ENCODE results near the gene MXRA5. TPM values are rescaled to one million over a fixed set of nuclear protein-coding genes. Genes with fewer than 3 reads are reported as not detected.

MXRA5 gene
- total RNA-seq, 4 donors from 2014 or later = 1.3 to 3.9 (median 3.2) TPM

- H3K4me1 ChIP-seq = no peaks in the 10 kb centered on the region
- intact Hi-C loops (cut with DNase I) = no loop called here
- no peak overlapping the region for H3K4me3 ChIP-seq
- no peaks in the 10 kb centered on the region for H3K36me3 ChIP-seq
- 40% methylated on average over 1 of the region's 1 CpG for WGBS
- H3K27ac ChIP-seq (replicated peaks in 1 of 4) = no peak overlapping the region
- no peak for TF ChIP-seq POLR2A (IDR thresholded peaks at IDR 0.05; ENCODE audit: low read depth)
- no peak for TF ChIP-seq POLR2AphosphoS5 (IDR thresholded peaks at IDR 0.05)
- TF ChIP-seq CTCF (IDR thresholded peaks at IDR 0.05) = no peak
- TF ChIP-seq EP300 (IDR thresholded peaks at IDR 0.05) = no peak
- no peak for DNase-seq (ENCODE audit: extremely low spot score)
- no peaks in the 10 kb centered on the region for H3K9me3 ChIP-seq
- H3K27me3 ChIP-seq = no peaks in the 10 kb centered on the region
These were observed 46.8 kb downstream of the MXRA5 start for GRCh38 chrX:3299636-3300035.

GRCh38 chrX:3295731-3296130 is 50.7 kb downstream of the MXRA5 start:
- no peaks in the 10 kb centered on the region for H3K9me3 ChIP-seq
- H3K4me1 ChIP-seq = no peaks in the 10 kb centered on the region
- TF ChIP-seq EP300 (IDR thresholded peaks at IDR 0.05) = no peak
- no peak for TF ChIP-seq POLR2A (IDR thresholded peaks at IDR 0.05; ENCODE audit: low read depth)
- TF ChIP-seq POLR2AphosphoS5 (IDR thresholded peaks at IDR 0.05) = no peak
- TF ChIP-seq CTCF (IDR thresholded peaks at IDR 0.05) = no peak
- intact Hi-C loops (cut with DNase I) = no loop called here
- no peaks in the 10 kb centered on the region for H3K36me3 ChIP-seq
- no peak overlapping the region for H3K27ac ChIP-seq (replicated peaks in 1 of 4)
- 55% methylated on average over 5 of the region's 5 CpGs for WGBS
- H3K4me3 ChIP-seq = no peak overlapping the region
- no peak for DNase-seq (ENCODE audit: extremely low spot score)
- H3K27me3 ChIP-seq = no peaks in the 10 kb centered on the region

- TF ChIP-seq POLR2A (IDR thresholded peaks at IDR 0.05; ENCODE audit: low read depth) (no peak), POLR2AphosphoS5 (IDR thresholded peaks at IDR 0.05) (no peak), EP300 (IDR thresholded peaks at IDR 0.05) (no peak), CTCF (IDR thresholded peaks at IDR 0.05) (no peak)
- H3K4me3 ChIP-seq = no peak overlapping the region
- H3K36me3 ChIP-seq = no peaks in the 10 kb centered on the region
- H3K9me3 ChIP-seq = no peaks in the 10 kb centered on the region
- no peak overlapping the region for H3K27ac ChIP-seq (replicated peaks in 1 of 4)
- no peaks in the 10 kb centered on the region for H3K4me1 ChIP-seq
- H3K27me3 ChIP-seq = no peaks in the 10 kb centered on the region
- WGBS = 57% methylated on average over 2 of the region's 2 CpGs
- intact Hi-C loops (cut with DNase I) = no loop called here
- no peak for DNase-seq (ENCODE audit: extremely low spot score)
These were observed 53.2 kb downstream of the MXRA5 start for GRCh38 chrX:3293251-3293650.

GRCh38 chrX:3290561-3290960 is 55.9 kb downstream of the MXRA5 start:
- H3K4me3 ChIP-seq = no peak overlapping the region
- no peak for TF ChIP-seq CTCF (IDR thresholded peaks at IDR 0.05)
- TF ChIP-seq EP300 (IDR thresholded peaks at IDR 0.05) = no peak
- no peak for TF ChIP-seq POLR2A (IDR thresholded peaks at IDR 0.05; ENCODE audit: low read depth)
- TF ChIP-seq POLR2AphosphoS5 (IDR thresholded peaks at IDR 0.05) = no peak
- 74% methylated on average over 1 of the region's 1 CpG for WGBS

DNA sequence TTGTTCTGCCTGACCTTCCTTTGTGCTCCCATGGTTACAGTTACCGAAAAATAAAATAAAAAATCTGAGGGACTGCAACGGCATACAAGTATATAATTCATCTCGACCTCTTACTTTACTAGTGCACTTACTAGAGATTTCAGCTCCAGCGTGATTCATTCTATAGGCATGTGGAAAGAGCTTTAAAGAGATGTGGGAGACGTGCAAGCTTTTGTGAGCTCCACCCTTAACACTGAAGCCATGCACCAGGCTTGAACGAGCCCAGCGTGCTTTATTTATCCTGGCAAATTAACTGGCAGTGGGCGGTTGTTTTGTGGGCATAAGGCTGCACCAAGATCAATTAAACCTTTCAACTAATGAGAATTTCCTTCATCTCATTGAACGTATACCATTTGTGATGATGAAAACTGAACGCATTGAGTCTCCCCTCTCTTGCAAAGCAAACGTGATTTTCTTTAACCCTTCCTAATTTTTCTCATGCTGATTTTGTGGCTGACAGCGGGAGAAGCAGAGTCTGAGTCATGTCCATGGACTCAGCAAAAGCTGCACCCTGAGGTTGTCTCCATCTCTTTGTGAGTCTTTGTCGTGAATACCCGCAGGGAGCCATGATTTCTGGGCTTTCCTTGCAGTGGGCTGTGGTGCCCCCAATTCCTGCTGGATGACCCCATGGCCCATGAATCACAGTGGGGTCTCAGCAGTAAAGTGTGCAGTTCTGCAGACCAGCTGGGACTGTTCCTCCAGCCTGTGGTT is 60.1 kb downstream of the MXRA5 start:
- intact Hi-C loops (cut with DNase I) = no loop called here
- DNase-seq (ENCODE audit: extremely low spot score) = no peak
- Histone ChIP-seq H3K4me3 (no peak overlapping the region), H3K36me3 (no peaks in the 10 kb centered on the region), H3K27ac (replicated peaks in 1 of 4) (no peak overlapping the region), H3K4me1 (no peaks in the 10 kb centered on the region), H3K27me3 (no peaks in the 10 kb centered on the region), H3K9me3 (no peaks in the 10 kb centered on the region)
- TF ChIP-seq POLR2AphosphoS5 (IDR thresholded peaks at IDR 0.05) = no peak
- TF ChIP-seq POLR2A (IDR thresholded peaks at IDR 0.05; ENCODE audit: low read depth) = no peak
- TF ChIP-seq EP300 (IDR thresholded peaks at IDR 0.05) = no peak
- TF ChIP-seq CTCF (IDR thresholded peaks at IDR 0.05) = no peak
- 66% methylated on average over 14 of the region's 14 CpGs for WGBS

More at GRCh38 chrX:3290561-3290960, 55.9 kb downstream of the MXRA5 start:
- Histone ChIP-seq H3K4me1 (no peaks in the 10 kb centered on the region), H3K27me3 (no peaks in the 10 kb centered on the region), H3K9me3 (no peaks in the 10 kb centered on the region), H3K36me3 (no peaks in the 10 kb centered on the region), H3K27ac (replicated peaks in 1 of 4) (no peak overlapping the region)
- intact Hi-C loops (cut with DNase I) = no loop called here
- no peak for DNase-seq (ENCODE audit: extremely low spot score)
